A549 (cell line): Measurements from ENCODE around the gene NKIRAS2.

ENCODE experiments used
- CTCF ChIP-seq: fragments of >200 bp; sonication (Bioruptor Twin); formaldehyde crosslinking; IDR thresholded peaks from 3 replicates; pipeline ENCODE4 v1.5.1; 2016
- EP300 ChIP-seq, 2 experiments: fragments of >200 bp; sonication (Bioruptor Twin); formaldehyde crosslinking; IDR thresholded peaks; 2 replicates in 1 of 2; 3 replicates in 1 of 2; pipeline ENCODE4 v1.6.1; 2016 to 2017
- JUN ChIP-seq, 2 experiments: fragments of >200 bp; sonication (Bioruptor Twin); formaldehyde crosslinking; IDR thresholded peaks; 2 replicates in 1 of 2; 3 replicates in 1 of 2; pipeline ENCODE4 v1.6.1; 2016 to 2017
- KDM1A ChIP-seq: fragments of 200-600 bp; sonication (generic); IDR thresholded peaks from 2 replicates; pipeline ENCODE4 v1.6.1; 2016; ENCODE audit warnings: low read depth, mild to moderate bottlenecking
- MAFK ChIP-seq: fragments of 450-650 bp; IDR thresholded peaks from 2 replicates; pipeline ENCODE4 v1.6.1; 2014; ENCODE audit not compliant: partially characterized antibody
- MAX ChIP-seq: IDR thresholded peaks from 2 replicates; pipeline ENCODE4 v1.6.1; 2012
- PHF8 ChIP-seq: fragments of 200-600 bp; sonication (generic); IDR thresholded peaks from 2 replicates; pipeline ENCODE4 v1.6.1; 2016; ENCODE audit warnings: low read depth, mild to moderate bottlenecking, antibody characterized with exemption, moderate library complexity, borderline replicate concordance
- POLR2A ChIP-seq: IDR thresholded peaks from 2 replicates; pipeline ENCODE4 v1.6.1; 2012; ENCODE audit warnings: mild to moderate bottlenecking, low read length

GRCh38 chr17:42000413-42001133 lies 19.3 kb upstream of the NKIRAS2 start:
- TF ChIP-seq EP300 (IDR thresholded peaks at IDR 0.05): no peak
- no peak for TF ChIP-seq PHF8
- no peak for TF ChIP-seq CTCF
- no peak for TF ChIP-seq MAFK
- no peak for TF ChIP-seq MAX
- no peak for TF ChIP-seq JUN (IDR thresholded peaks at IDR 0.05)
- TF ChIP-seq KDM1A: no peak
- no peak for TF ChIP-seq POLR2A
